Fibroblast of pulmonary artery (primary cell): Measurements from ENCODE around the gene TSSC4.

ENCODE experiments used
- DNase-seq: peaks from one replicate; pipeline ENCODE4 v3.0.0-alpha.2; 2010; ENCODE audit warnings: low read depth
- H3K4me3 ChIP-seq: replicated peaks from 2 replicates; pipeline ENCODE4 v1.5.1; 2011; ENCODE audit warnings: low read depth, mild to moderate bottlenecking, control low read depth, low read length, moderate library complexity
- TF ChIP-seq, protein P1 (sequence below): IDR thresholded peaks from 2 replicates; pipeline ENCODE4 v1.5.1; 2011; ENCODE audit warnings: mild to moderate bottlenecking, control low read depth, low read length, inconsistent platforms; ENCODE audit errors: missing control alignments

The TSSC4 gene

DNA sequence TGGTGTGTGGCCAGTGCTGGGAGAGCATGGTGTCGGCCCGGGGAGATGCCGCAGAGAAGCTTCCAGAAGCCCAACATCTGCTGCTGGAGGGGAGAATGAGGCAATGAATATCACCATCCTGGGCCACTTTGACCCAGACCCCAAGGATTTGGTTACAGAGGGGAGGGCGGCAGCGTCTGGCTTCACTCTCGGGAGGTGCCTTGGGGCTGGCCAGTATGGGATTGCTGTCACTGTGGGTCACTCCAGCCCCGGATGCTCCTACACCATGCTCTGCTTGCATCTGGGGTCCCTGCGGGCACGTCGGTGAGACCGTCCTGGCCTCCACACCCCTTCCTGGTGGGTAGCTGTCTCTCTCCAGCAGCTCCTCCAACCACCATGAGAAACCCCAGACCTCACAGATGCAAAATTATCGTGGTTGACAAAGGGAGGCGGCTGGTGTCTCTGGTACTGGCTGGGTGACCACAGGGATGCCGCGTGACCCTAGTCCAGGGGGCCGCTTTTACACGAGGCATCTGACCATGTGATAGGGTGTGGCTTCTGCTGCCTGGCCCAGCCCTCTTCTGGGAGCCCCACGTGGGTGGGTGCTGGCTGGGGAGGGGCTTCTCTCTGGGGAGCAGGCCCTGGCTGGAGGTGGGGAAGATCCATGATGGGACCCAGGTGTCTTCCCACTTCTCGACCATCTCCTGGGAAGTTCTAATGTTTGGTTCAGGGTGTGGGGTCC is 49.9 kb downstream of the TSSC4 start:
- H3K4me3 ChIP-seq, result no peak overlapping the region
- no peak for DNase-seq
- TF ChIP-seq, protein P1, sequence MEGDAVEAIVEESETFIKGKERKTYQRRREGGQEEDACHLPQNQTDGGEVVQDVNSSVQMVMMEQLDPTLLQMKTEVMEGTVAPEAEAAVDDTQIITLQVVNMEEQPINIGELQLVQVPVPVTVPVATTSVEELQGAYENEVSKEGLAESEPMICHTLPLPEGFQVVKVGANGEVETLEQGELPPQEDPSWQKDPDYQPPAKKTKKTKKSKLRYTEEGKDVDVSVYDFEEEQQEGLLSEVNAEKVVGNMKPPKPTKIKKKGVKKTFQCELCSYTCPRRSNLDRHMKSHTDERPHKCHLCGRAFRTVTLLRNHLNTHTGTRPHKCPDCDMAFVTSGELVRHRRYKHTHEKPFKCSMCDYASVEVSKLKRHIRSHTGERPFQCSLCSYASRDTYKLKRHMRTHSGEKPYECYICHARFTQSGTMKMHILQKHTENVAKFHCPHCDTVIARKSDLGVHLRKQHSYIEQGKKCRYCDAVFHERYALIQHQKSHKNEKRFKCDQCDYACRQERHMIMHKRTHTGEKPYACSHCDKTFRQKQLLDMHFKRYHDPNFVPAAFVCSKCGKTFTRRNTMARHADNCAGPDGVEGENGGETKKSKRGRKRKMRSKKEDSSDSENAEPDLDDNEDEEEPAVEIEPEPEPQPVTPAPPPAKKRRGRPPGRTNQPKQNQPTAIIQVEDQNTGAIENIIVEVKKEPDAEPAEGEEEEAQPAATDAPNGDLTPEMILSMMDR, result no peak

DNA sequence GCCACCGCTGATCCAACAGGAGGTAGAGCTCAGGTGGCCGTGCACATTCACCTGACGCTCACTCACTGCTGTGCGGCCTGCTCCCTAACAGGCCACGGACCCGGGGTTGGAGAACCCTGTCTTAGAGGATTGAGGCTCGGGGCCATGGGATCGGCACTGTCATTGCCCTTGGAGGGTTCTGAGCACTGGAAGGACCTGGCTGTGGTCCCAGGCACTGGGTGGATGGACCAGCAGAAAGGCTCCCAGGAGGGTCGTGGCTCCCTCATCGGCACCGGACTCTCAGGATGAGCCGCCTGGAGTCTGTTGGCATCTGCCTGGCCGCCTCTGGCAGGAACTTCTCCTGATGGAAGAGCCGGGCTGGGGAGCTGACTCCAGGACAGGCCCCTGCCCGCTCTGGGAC is 50.8 kb downstream of the TSSC4 start:
- TF ChIP-seq, protein P1, result no peak

DNA sequence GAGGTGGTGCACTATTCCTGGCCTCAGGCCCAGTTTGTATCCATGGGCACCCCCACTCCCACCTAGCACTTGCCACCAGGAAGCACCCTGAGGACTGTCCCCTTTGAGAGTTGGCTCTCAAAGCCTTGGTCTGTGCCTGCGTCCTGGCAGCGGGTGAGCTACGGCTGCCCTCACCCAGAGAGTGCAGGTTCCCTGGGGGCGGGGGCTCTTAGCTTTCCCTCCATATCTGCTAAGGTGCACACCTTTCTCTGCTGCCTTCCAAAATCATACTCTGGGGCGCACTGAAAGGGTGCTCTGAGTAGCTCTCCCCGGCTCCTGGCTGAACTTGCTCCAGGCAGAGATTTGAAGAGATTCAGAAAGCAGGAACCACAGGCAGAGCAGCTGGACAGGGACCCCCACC is 51.4 kb downstream of the TSSC4 start:
- TF ChIP-seq, protein P1, result no peak
- DNase-seq, result no peak
- no peak overlapping the region for H3K4me3 ChIP-seq

More for the DNA sequence above, 50.8 kb downstream of the TSSC4 start:
- no peak overlapping the region for H3K4me3 ChIP-seq
- DNase-seq, result no peak

DNA sequence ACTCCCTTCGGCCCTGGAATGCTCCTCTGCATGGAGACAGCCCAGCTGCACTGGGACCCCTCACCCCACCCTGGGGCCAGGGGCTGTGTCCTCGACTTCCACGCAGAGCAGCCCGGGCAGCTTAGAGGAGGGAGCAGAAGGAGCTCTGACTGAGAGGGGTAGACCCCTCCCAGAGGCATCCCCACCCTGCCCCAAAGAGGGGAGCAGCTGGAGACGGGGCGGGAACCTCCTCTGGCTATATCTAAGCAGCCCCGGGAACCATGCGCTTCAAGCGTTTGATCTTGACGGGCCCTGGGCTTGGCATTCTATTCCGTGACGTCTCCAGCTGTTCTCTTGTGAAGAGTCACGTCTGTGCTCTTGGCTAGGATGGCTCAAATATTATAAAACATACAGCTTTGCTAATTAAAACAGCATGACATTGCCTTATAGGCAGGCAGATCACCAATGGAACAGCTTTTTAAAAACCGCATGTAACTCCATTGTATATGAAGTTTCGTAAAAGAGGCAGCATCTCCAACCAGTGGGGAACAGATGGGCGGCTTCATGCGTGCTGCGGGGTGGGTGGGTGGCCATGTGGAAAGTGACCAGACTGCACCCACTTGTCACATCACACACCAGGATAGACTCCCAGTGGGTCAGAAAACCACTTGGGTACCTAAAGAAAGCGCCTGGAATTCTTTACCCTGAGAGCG is 51.9 kb downstream of the TSSC4 start:
- TF ChIP-seq, protein P1, result no peak
- no peak overlapping the region for H3K4me3 ChIP-seq

DNA sequence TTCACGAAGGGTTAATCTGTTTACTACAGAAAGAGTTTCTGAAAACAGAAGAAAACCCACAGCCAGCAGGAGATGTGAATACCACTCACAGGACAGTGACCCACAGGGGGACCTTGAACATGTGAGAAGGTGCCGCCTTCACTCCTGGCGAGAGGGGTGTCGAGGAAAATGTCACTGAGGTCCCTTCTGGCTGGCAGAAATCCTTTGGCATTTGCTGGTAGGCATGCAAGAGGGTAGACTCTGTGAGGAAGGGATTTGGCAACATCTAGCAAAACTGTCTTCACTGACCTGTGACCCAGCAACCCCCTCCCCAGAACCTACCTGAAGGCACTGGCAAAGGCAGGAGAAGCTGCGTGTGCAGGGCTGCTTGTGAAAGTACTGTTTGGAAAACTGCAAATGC is 52.9 kb downstream of the TSSC4 start:
- DNase-seq, result no peak
- TF ChIP-seq, protein P1, result no peak

More for the DNA sequence above, 51.9 kb downstream of the TSSC4 start:
- no peak for DNase-seq

More for the DNA sequence above, 52.9 kb downstream of the TSSC4 start:
- no peak overlapping the region for H3K4me3 ChIP-seq
